Common myeloid progenitor, CD34-positive (primary cell): Measurements from ENCODE around the gene ANKRD10.
"Not testable (repeated sequence)": the region's sequence is repeated elsewhere in the genome, so short reads cannot be mapped to it uniquely, and the experiment has no call there.

Experiments
- CTCF ChIA-PET: fragments of 350-600 bp; sonication (Branson Sonifier 250); formaldehyde crosslinking; loops from one replicate; lab custom pipeline; 2021; ENCODE audit warnings: antibody characterized with exemption; lab: Charles Lee
- POLR2A ChIA-PET: fragments of 350-600 bp; sonication (Branson Sonifier 250); formaldehyde crosslinking; loops from one replicate; lab custom pipeline; 2021; ENCODE audit warnings: antibody characterized with exemption; lab: Charles Lee
- DNase-seq, 3 donors: peaks; one replicate each; pipeline versions ENCODE4 v3.0.0 to v3.0.0-alpha.2; 2013
- H3K27ac ChIP-seq, 2 experiments: 1 replicate in 1 of 2; 2 replicates in 1 of 2; pipeline ENCODE4 v1.7.0; 2013; ENCODE audit warnings: inconsistent platforms in 2 of 2, low read length in 2 of 2, mild to moderate bottlenecking in 2 of 2, low read depth in 1 of 2, moderate library complexity in 1 of 2; ENCODE audit not compliant: severe bottlenecking in 2 of 2, insufficient read depth in 1 of 2, poor library complexity in 1 of 2
- H3K27me3 ChIP-seq, 5 experiments: replicated peaks in 2 of 5; 1 replicate in 3 of 5; 2 replicates in 2 of 5; pipeline versions ENCODE4 v1.6.1 to v1.7.0; 2013; ENCODE audit warnings: low read length in 4 of 5, mild to moderate bottlenecking in 2 of 5, moderate library complexity in 2 of 5, inconsistent platforms in 1 of 5; ENCODE audit not compliant: insufficient read depth in 5 of 5, control insufficient read depth in 4 of 5
- H3K36me3 ChIP-seq, 4 experiments: 1 replicate in 2 of 4; 2 replicates in 2 of 4; pipeline versions ENCODE4 v1.6.1 to v1.7.0; 2013; ENCODE audit warnings: low read length in 3 of 4, control low read depth in 1 of 4, mild to moderate bottlenecking in 1 of 4; ENCODE audit not compliant: control insufficient read depth in 4 of 4, insufficient read depth in 4 of 4
- H3K4me1 ChIP-seq, 4 experiments: 1 replicate in 3 of 4; 2 replicates in 1 of 4; pipeline versions ENCODE4 v1.6.1 to v1.7.1; 2013; ENCODE audit warnings: low read length in 3 of 4, mild to moderate bottlenecking in 3 of 4, control low read depth in 1 of 4, inconsistent platforms in 1 of 4, moderate library complexity in 1 of 4; ENCODE audit not compliant: control insufficient read depth in 4 of 4, insufficient read depth in 4 of 4; ENCODE audit errors: control extremely low read depth in 1 of 4
- H3K4me3 ChIP-seq, 7 experiments: 1 replicate in 4 of 7; 2 replicates in 3 of 7; pipeline versions ENCODE4 v1.5.1 to v1.7.0; 2013; ENCODE audit warnings: mild to moderate bottlenecking in 7 of 7, low read length in 6 of 7, moderate library complexity in 6 of 7, inconsistent platforms in 2 of 7, low read depth in 2 of 7, control low read depth in 1 of 7; ENCODE audit not compliant: insufficient read depth in 4 of 7, control insufficient read depth in 1 of 7; ENCODE audit errors: extremely low read depth in 1 of 7
- H3K9me3 ChIP-seq, 5 experiments: 1 replicate in 4 of 5; 2 replicates in 1 of 5; pipeline versions ENCODE4 v1.6.1 to v1.7.1; 2013; ENCODE audit warnings: low read length in 4 of 5, mild to moderate bottlenecking in 2 of 5, inconsistent platforms in 1 of 5, low read depth in 1 of 5, moderate library complexity in 1 of 5; ENCODE audit not compliant: control insufficient read depth in 4 of 5, insufficient read depth in 2 of 5; ENCODE audit errors: control extremely low read depth in 1 of 5
- WGBS: methylation state at CpG from one replicate; pipeline ENCODE4 v1.1.5; 2013; ENCODE audit not compliant: insufficient coverage; 5-methylcytosine and 5-hydroxymethylcytosine counted together

The ANKRD10 gene

DNA sequence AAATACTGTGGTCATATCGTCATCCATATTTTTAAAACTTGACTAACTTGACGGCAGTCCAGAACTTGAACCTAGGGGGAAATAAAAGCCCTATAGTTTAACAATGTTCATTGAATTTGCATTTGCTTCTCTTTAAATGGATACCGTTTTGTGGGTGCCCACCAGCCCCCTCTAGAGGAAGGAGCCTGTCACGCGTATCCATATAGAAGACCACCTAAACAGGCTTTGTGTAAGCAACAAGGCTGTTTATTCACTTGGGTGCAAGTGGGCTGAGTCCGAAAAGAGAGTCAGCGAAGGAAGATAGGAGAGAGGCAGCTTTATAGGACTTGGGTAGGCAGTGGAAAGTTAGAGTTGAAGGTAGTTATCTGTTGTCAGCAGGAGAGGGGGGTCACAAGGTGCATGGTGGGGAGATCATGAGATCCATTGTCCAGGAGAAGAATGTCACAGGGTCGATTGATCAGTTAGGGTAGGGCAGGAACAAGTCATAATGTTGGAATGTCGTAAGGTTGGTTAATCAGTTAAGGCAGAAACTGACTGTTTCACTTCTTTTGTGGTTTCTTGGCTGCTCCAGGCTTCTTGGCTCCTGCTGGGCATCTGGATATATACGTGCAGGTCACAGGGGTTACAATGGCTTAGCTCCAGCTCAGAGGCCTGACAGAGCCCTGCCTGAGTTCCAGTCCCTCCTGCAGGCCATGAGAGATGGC lies 42.5 kb upstream of the ANKRD10 start:
- Histone ChIP-seq H3K4me3 (no peak overlapping the region), H3K27me3 (peaks cover 0 to 2% (median 0%) of the 10 kb centered on the region in 5 experiments), H3K4me1 (no peaks in the 10 kb centered on the region), H3K27ac (no peak overlapping the region), H3K36me3 (no peaks in the 10 kb centered on the region), H3K9me3 (peaks cover 0 to 10% (median 3%) of the 10 kb centered on the region in 5 experiments)
- CTCF ChIA-PET: no interaction called here
- no peak for DNase-seq
- POLR2A ChIA-PET: no interaction called here
- WGBS: 89% methylated on average over 9 of the region's 10 CpGs

DNA sequence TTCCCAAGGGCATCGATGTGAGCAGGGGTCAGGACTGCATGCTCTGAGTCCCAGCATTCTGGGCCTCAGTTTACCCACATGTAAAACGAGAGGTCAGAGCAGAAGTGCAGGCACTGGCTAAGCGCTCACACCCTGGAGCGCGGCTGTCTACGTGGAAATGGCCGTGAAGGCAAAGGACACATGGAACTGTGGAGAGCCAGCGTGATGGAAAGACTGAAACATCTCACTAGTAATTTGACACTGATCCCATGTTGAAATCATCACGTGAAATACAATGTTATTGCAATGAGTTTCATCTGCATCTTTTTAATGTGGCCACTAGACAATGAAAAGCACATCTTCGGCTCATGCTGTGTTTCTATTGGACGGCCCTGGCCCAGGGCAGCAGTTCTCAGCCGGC lies 41.3 kb upstream of the ANKRD10 start:
- H3K27me3 ChIP-seq, DNase-seq, H3K9me3 ChIP-seq, H3K27ac ChIP-seq, POLR2A ChIA-PET, CTCF ChIA-PET, H3K4me1 ChIP-seq, H3K36me3 ChIP-seq, H3K4me3 ChIP-seq: not testable (repeated sequence)
- 71% methylated on average over 1 of the region's 12 CpGs for WGBS

DNA sequence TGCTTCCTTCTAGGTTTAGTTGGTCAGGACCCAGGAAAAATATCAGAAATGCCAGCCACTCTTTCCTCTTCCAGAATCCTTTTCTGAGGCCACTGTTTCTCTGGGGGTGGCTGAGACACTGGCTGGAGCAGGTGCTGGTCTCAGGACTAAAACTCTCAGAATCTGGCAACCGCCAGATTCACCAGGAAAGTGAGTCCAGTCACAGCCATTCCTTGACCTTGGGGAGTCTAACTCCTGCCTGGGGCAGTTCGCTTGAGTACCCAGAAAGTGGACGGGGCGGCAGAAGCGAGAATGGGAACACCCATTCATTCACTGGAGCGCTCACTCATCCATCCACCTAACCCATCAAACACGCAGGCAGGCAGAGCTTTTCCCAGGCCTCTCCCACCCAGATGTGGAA lies 40.7 kb upstream of the ANKRD10 start:
- no CpG with 5 or more reads among the region's 7 CpGs for WGBS
- POLR2A ChIA-PET, H3K4me3 ChIP-seq, H3K9me3 ChIP-seq, H3K36me3 ChIP-seq, CTCF ChIA-PET, H3K27me3 ChIP-seq, H3K27ac ChIP-seq, H3K4me1 ChIP-seq, DNase-seq: not testable (repeated sequence)

DNA sequence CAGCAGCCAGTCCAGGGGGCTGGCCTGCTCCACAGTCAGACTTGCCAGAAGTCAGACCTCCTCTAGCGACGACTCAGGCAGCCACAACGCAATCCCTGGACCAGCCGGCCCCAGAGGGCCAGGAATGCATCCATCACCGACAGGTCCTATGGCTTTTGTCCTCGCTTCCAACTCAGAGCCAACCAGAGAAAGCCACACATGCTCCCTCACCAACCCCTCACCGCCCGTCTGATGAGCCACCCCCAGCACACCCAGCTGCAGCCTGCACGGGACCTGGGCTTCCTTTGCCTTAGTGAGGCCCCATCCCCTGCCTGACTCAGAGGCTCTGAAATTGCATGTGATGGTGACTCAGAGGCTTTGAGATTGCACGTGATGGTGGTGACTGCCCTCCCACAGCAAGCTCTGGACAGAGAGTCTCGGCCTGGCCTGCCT lies 40.2 kb upstream of the ANKRD10 start:
- H3K4me1 ChIP-seq, H3K9me3 ChIP-seq, CTCF ChIA-PET, POLR2A ChIA-PET, H3K27me3 ChIP-seq, H3K27ac ChIP-seq, H3K36me3 ChIP-seq, H3K4me3 ChIP-seq: not testable (repeated sequence)
- WGBS: 71% methylated on average over 9 of the region's 11 CpGs
- DNase-seq: peak; percentile 3 to 63 (median 31)

DNA sequence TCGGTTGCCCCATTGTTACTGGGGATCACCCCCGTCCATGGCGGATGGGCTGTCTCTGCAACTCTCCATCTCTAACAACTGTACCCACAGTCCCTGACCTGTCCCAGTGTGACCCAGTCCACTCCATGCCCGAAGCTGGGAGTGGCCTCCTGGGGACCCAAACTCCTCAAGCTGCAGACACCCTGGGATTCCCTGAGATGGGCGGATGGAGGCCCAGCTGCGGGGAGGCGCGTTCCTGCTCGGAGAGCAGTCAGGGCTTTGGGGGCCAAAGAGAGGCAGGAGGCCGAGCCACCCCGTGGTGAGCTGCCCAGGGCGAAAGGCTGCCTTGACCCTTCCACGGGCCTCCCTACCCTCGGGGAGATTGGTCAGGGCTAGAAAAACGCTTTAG lies 39.7 kb upstream of the ANKRD10 start:
- H3K36me3 ChIP-seq, H3K4me3 ChIP-seq, H3K27me3 ChIP-seq, CTCF ChIA-PET, H3K9me3 ChIP-seq, DNase-seq, H3K27ac ChIP-seq, H3K4me1 ChIP-seq: not testable (repeated sequence)
- POLR2A ChIA-PET: interaction anchor here (0.5 kb wide), 1 partner anchor 164 kb away, joined by 8 read pairs; no protein-coding TSS in a partner anchor
- 96% methylated on average over 8 of the region's 15 CpGs for WGBS

DNA sequence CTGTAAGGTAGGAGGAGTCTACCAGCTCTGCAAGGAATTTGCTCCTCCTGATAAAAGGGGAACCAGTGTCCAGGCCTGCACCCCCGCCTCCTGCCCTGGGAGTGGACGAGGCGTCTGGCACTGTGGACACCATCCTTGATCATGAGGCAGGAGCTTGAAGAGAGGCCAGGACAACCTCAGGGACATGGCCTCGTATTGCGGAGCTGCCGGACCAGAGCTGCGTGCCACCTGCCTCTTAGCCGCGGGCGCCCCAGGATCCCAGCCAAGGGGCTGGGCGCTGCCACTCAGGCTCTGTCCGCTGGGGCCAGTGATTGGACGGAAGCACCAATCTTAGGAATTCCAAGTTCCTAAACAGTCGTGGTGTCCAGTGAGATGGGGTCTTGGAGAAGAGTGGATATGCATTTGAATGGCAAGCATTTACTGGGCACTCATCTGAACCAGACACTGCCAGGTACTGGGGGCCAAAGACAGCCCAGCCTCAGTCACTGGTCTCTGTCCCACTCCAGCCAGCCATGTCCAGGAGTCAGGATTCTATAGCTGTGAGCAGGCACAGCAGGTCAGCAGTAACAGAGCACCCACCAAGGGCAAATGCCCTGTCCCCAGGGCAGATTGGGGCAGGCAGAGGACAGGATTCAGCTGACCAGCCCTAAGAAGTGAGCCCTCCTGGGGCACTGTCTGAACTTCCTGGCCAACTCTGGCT lies 39.1 kb upstream of the ANKRD10 start:
- peaks cover 0 to 2% (median 0%) of the 10 kb centered on the region in 5 experiments for H3K9me3 ChIP-seq
- H3K4me3 ChIP-seq: no peak overlapping the region
- 97% methylated on average over 14 of the region's 14 CpGs for WGBS
- H3K27ac ChIP-seq: no peak overlapping the region
- no peak for DNase-seq
- CTCF ChIA-PET: no interaction called here
- no peaks in the 10 kb centered on the region for H3K4me1 ChIP-seq
- peaks cover 0 to 2% (median 0%) of the 10 kb centered on the region in 5 experiments for H3K27me3 ChIP-seq
- H3K36me3 ChIP-seq: no peaks in the 10 kb centered on the region
- POLR2A ChIA-PET: interaction anchor here (0.5 kb wide), 1 partner anchor 164 kb away, joined by 8 read pairs; no protein-coding TSS in a partner anchor

DNA sequence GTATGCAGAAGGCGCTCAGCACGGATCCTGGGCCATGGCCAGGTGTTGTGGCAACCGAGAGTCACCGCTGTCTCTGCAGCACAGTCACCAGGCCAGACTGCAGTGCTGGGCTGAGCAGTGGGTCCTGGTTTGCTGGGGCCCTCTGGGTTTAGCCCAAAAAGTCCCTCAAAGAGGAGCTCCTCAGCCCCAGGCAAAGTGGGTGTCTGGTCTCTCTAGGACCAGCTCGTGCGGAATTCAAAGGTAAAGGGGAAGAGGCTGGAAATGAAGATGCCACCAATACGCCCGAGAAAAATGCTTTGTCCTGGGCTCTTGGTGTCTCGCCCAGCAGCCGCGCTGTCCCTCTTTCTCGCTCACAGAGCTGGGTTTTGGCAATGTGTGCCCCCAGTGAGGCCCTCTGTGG lies 38.5 kb upstream of the ANKRD10 start:
- Histone ChIP-seq H3K4me3 (no peak overlapping the region), H3K9me3 (peaks cover 0 to 2% (median 0%) of the 10 kb centered on the region in 5 experiments), H3K27me3 (peaks cover 0 to 2% (median 0%) of the 10 kb centered on the region in 5 experiments), H3K27ac (no peak overlapping the region), H3K36me3 (no peaks in the 10 kb centered on the region), H3K4me1 (no peaks in the 10 kb centered on the region)
- ChIA-PET POLR2A (no interaction called here), CTCF (no interaction called here)
- no peak for DNase-seq
- WGBS: 96% methylated on average over 10 of the region's 12 CpGs
